Cardiac fibroblast (primary cell): ENCODE results near the gene CNGB1.

Experiments
- DNase-seq, 2 donors: peaks; one replicate each; pipeline versions ENCODE4 v3.0.0 to v3.0.0-alpha.2; 2010; ENCODE audit warnings: low read depth in 2 of 2
- H3K4me3 ChIP-seq, 2 donors: replicated peaks in 1 of 2; 1 replicate in 1 of 2; 2 replicates in 1 of 2; pipeline ENCODE4 v1.5.1; 2011; ENCODE audit warnings: low read depth in 2 of 2, low read length in 2 of 2, mild to moderate bottlenecking in 2 of 2, moderate library complexity in 1 of 2
- TF ChIP-seq, protein P1 (sequence below): IDR thresholded peaks from one replicate; pipeline ENCODE4 v1.5.1; 2011; ENCODE audit warnings: low read depth, mild to moderate bottlenecking, low read length, inconsistent platforms

The CNGB1 gene

DNA sequence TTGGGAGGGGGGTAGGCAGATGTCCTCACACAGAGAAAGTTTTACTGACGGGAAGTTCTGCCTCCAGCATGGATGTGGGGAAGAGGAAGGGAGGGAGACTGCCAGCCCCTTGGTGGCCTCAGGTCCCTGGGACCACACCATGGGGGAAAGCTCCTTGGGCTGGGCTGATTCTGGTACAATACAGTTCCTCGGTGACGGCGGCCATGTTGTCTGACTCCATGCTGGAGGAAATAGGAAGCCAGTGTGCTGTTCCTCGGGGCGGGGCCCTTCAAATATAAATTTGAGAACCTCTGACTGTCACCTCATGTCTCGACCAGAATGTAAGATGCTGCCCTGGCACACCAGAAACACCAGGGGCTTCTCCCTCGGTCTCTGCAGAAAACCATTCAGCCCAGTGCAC lies 66.8 kb downstream of the CNGB1 start:
- no peak for DNase-seq
- TF ChIP-seq, protein P1, sequence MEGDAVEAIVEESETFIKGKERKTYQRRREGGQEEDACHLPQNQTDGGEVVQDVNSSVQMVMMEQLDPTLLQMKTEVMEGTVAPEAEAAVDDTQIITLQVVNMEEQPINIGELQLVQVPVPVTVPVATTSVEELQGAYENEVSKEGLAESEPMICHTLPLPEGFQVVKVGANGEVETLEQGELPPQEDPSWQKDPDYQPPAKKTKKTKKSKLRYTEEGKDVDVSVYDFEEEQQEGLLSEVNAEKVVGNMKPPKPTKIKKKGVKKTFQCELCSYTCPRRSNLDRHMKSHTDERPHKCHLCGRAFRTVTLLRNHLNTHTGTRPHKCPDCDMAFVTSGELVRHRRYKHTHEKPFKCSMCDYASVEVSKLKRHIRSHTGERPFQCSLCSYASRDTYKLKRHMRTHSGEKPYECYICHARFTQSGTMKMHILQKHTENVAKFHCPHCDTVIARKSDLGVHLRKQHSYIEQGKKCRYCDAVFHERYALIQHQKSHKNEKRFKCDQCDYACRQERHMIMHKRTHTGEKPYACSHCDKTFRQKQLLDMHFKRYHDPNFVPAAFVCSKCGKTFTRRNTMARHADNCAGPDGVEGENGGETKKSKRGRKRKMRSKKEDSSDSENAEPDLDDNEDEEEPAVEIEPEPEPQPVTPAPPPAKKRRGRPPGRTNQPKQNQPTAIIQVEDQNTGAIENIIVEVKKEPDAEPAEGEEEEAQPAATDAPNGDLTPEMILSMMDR = no peak
- no peak overlapping the region for H3K4me3 ChIP-seq

DNA sequence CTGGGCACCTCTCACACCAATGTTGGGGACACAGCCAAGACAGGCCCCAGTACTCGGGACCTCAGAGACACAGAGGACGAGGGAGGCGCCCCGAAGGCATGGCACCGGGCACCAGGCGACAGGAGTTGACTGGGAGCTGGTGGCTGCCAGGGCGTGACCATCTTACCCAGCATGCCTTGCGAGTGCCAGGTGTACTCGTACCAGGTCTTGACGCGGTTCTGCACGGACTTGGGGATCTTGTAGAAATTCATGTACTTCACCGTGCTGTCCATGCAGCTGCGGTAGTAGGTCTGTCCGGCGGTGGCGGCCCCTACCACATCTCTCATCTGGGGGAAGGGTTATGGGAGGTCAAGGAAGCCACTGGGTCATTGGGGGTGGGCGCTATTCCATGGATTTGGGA lies 67.3 kb downstream of the CNGB1 start:
- H3K4me3 ChIP-seq = no peak overlapping the region
- DNase-seq = no peak
- TF ChIP-seq, protein P1 = no peak

DNA sequence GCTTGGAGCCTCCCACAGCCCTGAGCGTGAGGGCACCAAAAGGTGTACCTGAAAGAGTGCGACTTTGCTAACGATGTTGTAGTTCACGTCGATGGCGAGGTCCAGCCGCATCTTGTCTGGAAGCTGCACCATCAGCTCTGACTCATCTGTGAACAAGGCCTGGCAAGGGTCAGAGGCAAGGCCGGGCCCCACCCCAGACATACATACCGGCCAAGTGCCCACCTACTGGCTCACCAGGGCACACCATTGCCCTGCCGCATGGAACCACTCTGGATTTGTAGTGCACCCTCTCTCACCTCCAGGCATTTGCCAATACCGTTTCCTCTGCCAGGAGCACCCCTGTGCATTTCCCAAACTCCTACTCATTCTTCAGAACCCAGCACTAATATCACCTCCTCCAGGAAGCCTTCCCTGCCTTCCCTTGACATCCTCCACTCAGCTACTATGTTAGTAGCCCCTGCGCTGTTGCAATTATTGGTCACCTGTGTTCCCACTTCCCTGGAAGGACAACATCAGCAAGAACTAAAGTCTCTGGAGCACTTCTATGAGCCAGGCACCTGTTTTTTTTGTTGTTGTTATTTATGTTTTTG lies 69.4 kb downstream of the CNGB1 start:
- TF ChIP-seq, protein P1 = no peak
- no peak overlapping the region for H3K4me3 ChIP-seq
- no peak for DNase-seq

DNA sequence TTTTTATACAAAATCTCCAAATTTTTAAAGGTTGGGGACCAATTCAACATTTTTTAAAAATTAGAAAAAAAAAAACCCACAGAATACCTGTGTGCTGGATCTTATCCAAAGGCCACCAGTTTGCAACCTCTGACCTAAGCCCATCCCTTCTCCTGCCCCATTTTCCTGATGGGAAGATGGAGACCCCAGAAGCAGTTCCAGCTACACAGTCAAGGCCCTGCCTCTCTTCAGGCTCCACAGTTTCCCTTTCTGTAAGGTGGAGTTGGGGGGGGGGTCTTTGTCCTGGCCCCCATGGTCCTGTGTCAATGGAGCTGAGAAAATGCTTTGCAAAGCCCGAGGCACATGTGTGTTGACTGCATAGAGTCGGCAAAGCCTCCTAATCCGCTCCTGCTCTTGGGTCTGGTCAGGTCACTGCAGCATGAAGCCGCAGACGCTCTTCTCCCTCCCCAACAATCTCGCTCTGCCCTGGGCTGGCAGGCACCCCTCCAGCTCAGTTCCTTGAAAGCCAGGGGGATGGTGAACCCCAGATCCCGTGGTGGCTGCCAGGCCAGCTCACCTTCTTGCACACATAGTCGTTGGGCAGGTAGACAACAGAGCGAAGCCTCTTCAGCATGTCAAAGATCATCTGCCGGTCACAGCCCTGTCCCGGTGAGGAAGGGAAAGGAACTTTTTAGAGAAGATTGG lies 70.0 kb downstream of the CNGB1 start:
- TF ChIP-seq, protein P1 = no peak
- no peak overlapping the region for H3K4me3 ChIP-seq
- no peak for DNase-seq

DNA sequence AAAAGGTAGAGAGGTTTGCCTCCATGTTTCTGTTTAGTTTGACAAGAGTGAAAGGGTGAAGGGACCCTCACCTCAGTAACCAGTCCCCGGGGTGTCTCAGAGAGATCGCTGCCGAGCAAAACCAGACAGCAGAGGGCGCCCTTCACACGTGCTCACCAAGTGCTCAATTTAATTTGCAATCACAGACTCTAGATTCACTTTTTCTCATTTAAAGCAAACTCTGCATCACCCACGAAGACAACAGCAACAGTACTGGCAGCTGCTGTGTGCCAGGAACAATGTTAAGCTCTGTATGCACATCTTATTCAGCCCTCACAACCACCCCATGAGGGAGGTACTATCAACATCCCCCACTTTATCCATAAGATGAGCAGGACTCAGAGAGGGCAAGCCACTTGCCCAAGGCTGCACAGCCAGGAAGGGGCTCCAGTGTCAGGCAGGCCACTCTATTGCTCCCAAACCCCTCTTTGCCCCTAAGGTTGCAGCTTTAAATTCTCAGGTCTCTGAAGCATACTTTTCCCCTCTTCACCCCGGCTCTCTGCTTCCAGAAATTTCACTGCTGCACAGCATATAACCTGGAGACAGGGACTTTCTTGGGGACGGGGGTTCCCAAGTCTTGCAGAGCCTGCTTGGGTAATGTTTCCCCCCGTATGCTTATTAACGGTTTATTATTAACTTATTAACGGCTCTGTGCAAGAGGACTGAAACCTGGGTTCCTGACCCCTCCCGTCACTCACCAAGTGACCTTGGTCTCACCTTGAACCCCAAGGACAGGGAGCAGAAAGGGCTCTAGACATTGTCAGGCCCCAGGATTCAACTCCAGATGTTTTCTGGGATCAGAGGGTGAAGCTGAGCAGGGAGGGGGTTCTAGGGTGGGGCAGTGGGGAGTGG lies 70.9 kb downstream of the CNGB1 start:
- peak; percentile 80 for DNase-seq
- no peak overlapping the region for H3K4me3 ChIP-seq
- TF ChIP-seq, protein P1 = peak; percentile 85

DNA sequence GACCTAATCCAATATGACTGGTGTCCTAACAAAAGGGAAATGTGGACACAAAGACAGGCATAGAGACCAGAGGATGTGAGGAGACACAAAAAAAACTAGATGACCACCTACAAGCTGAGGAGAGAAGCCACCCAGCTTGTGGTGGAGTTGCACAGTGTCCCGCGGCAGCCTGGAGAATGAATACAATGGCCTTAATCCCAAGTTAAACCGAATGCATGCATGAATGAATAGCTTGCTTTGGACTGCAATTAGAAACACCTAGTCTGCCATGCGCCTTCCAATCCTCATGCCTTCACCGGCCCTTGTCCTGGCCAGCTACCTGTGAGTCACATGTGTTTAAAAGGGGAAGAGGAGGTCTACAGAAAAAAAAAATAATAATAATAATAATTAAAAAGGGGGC lies 72.0 kb downstream of the CNGB1 start:
- no peak overlapping the region for H3K4me3 ChIP-seq
- TF ChIP-seq, protein P1 = no peak
- DNase-seq = no peak
